ENCODE results near the gene SLAMF1. TPM values are rescaled to one million over a fixed set of nuclear protein-coding genes. Genes with fewer than 3 reads are reported as not detected.
"Not testable (repeated sequence)": the region's sequence is repeated elsewhere in the genome, so short reads cannot be mapped to it uniquely, and the experiment has no call there.

Gene SLAMF1
- polyA plus RNA-seq, 6 donors from 2014 or later = 18.9 to 36.6 (median 23.0) TPM

DNA sequence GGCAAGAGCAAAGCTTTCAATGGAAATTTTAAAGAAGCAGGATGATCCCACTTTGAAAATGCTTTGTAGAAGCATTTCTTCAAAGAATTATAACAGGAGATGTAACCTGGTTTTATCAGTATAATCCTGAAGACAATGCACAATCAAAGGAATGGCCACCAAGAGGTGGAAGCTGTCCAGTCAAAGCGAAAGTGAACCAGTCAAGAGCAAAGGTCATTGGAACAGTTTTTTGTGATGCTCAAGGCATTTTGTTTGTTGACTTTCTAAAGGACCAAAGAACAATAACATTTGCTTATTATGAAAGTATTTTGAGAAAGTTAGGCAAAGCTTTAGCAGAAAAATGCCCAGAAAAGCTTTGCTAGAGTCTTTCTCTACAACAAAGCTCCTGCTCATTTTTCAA is 62.1 kb downstream of the SLAMF1 start:
- peaks cover 0 to 5% (median 0%) of the 10 kb centered on the region in 7 donors for H3K9me3 Mint-ChIP-seq
- DNase-seq (no peak), ATAC-seq (ENCODE audit: low read depth in 2 of 2) (no peak)
- H3K36me3 Mint-ChIP-seq = no peaks in the 10 kb centered on the region
- H3K4me1 Mint-ChIP-seq = peaks cover 18 to 26% (median 20%) of the 10 kb centered on the region in 3 donors
- no peak overlapping the region for H3K27ac Mint-ChIP-seq
- no peaks in the 10 kb centered on the region for H3K27me3 Mint-ChIP-seq
- H3K4me3 Mint-ChIP-seq = no peak overlapping the region

GRCh38 chr1:160582976-160583375 is 63.9 kb downstream of the SLAMF1 start:
- not testable (repeated sequence) for ATAC-seq (ENCODE audit: low read depth in 2 of 2); H3K36me3 Mint-ChIP-seq; H3K27ac Mint-ChIP-seq; H3K27me3 Mint-ChIP-seq; H3K4me3 Mint-ChIP-seq; H3K9me3 Mint-ChIP-seq; DNase-seq
- peaks cover 27 to 36% (median 32%) of the 10 kb centered on the region in 3 donors for H3K4me1 Mint-ChIP-seq

DNA sequence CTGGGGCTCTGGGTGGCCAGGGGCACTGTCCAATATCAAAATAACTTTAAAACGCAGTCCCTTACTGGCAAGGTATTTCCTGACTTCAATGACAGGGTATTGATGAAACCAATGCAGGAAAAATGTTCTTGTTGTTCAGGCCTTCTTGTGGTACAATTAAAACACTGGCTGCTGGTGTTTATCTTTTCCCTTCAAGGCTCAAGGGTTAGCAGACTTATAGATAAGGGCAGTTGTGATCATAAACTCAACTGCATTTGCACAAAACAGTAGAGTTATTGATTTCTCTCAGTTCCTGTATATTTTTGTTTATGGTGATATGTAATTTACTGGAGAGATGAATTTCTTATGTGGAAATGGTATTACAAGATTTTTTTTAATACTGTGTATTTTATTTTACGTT is 64.9 kb downstream of the SLAMF1 start:
- ATAC-seq (ENCODE audit: low read depth in 2 of 2) = no peak
- H3K27ac Mint-ChIP-seq = peak overlapping the region in 1 of 6 donors; percentile 68
- peaks cover 35 to 44% (median 43%) of the 10 kb centered on the region in 3 donors for H3K4me1 Mint-ChIP-seq
- no peaks in the 10 kb centered on the region for H3K27me3 Mint-ChIP-seq
- H3K4me3 Mint-ChIP-seq = no peak overlapping the region
- H3K36me3 Mint-ChIP-seq = no peaks in the 10 kb centered on the region
- H3K9me3 Mint-ChIP-seq = peaks cover 0 to 5% (median 0%) of the 10 kb centered on the region in 7 donors
- no peak for DNase-seq

- DNase-seq (no peak), ATAC-seq (ENCODE audit: low read depth in 2 of 2) (no peak)
- peak overlapping the region; percentile 50 to 87 (median 70) for H3K27ac Mint-ChIP-seq
- H3K4me3 Mint-ChIP-seq = peak overlapping the region in 1 of 8 donors; percentile 60
- H3K4me1 Mint-ChIP-seq = peaks cover 45 to 59% (median 49%) of the 10 kb centered on the region in 3 donors
- H3K36me3 Mint-ChIP-seq = no peaks in the 10 kb centered on the region
- no peaks in the 10 kb centered on the region for H3K27me3 Mint-ChIP-seq
- H3K9me3 Mint-ChIP-seq = peaks cover 0 to 5% (median 0%) of the 10 kb centered on the region in 7 donors
Observed at GRCh38 chr1:160580221-160580812, 66.5 kb downstream of the SLAMF1 start.

GRCh38 chr1:160579216-160579701 is 67.6 kb downstream of the SLAMF1 start, which contains the start of gene CD84:
TSS of gene CD84 (minus strand) at chr1:160579496. CDS start at chr1:160579437, 59 bp downstream.
- H3K4me1 Mint-ChIP-seq = peaks cover 56 to 67% (median 59%) of the 10 kb centered on the region in 3 donors
- ATAC-seq (ENCODE audit: low read depth in 2 of 2) (peak; percentile 54 to 59), DNase-seq (peak; percentile 39)
- peak within 1 kb of the TSS; percentile 65 to 96 (median 93) for H3K27ac Mint-ChIP-seq
- H3K4me3 Mint-ChIP-seq = peak within 1 kb of the TSS; percentile 81 to 99 (median 94)
- peaks cover 0 to 5% (median 0%) of the 10 kb centered on the region in 7 donors for H3K9me3 Mint-ChIP-seq
- no peaks in the 10 kb centered on the region for H3K36me3 Mint-ChIP-seq
- H3K27me3 Mint-ChIP-seq = no peaks in the 10 kb centered on the region

DNA sequence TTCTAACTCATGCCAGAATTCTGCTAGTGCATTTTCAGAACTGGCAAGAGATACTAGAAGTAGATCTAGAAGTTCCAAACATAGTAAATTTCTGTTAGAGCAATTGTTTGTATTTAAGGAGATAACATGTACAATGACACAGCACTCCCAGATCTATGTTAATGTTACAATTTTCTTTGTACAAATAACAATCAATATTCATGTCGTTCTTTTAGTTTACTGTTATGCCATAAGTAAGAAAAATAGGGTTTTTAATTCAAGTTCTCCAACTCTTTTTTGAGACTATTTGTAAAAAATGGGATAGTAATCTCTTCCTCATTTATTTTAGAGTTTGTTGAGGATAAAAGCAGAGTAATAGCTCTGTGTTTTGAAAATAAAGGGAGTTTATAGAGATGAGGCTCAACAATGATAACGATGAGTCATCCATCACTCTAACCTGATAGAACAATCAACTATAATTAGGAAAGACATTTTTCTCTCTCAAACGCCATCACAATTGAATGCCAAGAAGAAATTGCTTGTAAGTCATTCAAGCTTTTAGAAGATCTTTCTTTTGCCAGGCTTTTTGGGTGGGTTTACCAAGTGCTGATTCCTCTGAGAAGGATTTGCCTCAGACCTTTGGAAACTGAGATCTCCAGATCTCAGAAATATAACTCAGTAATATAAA is 68.2 kb downstream of the SLAMF1 start:
- Mint-ChIP-seq H3K27ac (peak overlapping the region; percentile 65 to 96 (median 93)), H3K27me3 (no peaks in the 10 kb centered on the region), H3K4me3 (peak overlapping the region; percentile 81 to 99 (median 94)), H3K9me3 (peaks cover 0 to 5% (median 0%) of the 10 kb centered on the region in 7 donors), H3K4me1 (peaks cover 57 to 73% (median 63%) of the 10 kb centered on the region in 3 donors), H3K36me3 (no peaks in the 10 kb centered on the region)
- DNase-seq (no peak), ATAC-seq (ENCODE audit: low read depth in 2 of 2) (no peak)

DNA sequence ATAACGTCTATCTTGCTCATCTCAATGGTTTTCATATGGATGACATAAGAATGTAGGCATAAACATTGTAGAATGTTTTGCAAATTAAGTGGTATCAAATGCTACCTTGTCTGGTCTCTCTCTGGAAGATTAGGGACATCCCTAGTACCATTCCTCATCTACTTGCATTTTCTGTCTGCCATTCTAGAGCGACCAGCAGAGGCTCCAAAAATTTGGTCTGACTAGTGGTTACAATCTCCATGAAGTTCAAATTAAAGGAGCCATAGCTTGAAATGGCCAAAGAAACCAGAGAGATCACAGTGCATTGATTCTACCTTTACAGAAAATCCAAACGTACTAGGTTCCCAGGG is 68.7 kb downstream of the SLAMF1 start:
- DNase-seq (no peak), ATAC-seq (ENCODE audit: low read depth in 2 of 2) (no peak)
- Mint-ChIP-seq H3K27me3 (no peaks in the 10 kb centered on the region), H3K27ac (peak overlapping the region; percentile 17 to 96 (median 89)), H3K36me3 (no peaks in the 10 kb centered on the region), H3K4me1 (peaks cover 62 to 78% (median 68%) of the 10 kb centered on the region in 3 donors), H3K4me3 (peak overlapping the region; percentile 81 to 99 (median 94)), H3K9me3 (peaks cover 0 to 3% (median 0%) of the 10 kb centered on the region in 7 donors)

GRCh38 chr1:160577671-160578070 is 69.2 kb downstream of the SLAMF1 start:
- Mint-ChIP-seq H3K9me3 (no peaks in the 10 kb centered on the region), H3K27ac (peak overlapping the region; percentile 25 to 88 (median 82)), H3K36me3 (peaks cover 0 to 3% of the 10 kb centered on the region in 2 donors), H3K4me1 (peaks cover 62 to 83% (median 69%) of the 10 kb centered on the region in 3 donors), H3K27me3 (no peaks in the 10 kb centered on the region), H3K4me3 (peak overlapping the region; percentile 1 to 99 (median 88))
- DNase-seq = no peak
- no peak for ATAC-seq (ENCODE audit: low read depth in 2 of 2)

DNA sequence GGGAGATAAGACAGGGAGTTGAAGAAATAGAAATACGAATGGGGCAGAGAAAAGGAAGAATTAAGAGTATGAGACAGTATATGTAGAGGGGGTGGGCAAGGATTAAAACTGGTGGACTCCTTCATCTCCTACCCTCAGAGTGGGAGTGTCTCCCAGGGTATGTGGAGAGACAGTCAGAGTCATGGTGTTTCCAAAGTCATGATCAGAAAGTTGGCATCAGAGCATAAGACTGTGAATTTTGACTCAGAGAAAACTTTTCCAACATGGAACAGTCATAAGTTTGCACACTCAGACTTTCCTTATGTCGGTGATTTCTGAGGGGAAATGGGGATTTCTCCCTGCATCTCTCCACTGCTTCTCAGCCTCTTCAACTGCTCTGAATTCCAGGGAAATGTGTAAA is 70.0 kb downstream of the SLAMF1 start:
- peak overlapping the region in 7 of 8 donors; percentile 35 to 99 (median 81) for H3K4me3 Mint-ChIP-seq
- H3K36me3 Mint-ChIP-seq = peaks cover 5 to 11% of the 10 kb centered on the region in 2 donors
- peaks cover 69 to 91% (median 74%) of the 10 kb centered on the region in 3 donors for H3K4me1 Mint-ChIP-seq
- no peaks in the 10 kb centered on the region for H3K27me3 Mint-ChIP-seq
- peak overlapping the region; percentile 72 to 93 (median 88) for H3K27ac Mint-ChIP-seq
- ATAC-seq (ENCODE audit: low read depth in 2 of 2) (no peak), DNase-seq (no peak)
- no peaks in the 10 kb centered on the region for H3K9me3 Mint-ChIP-seq

GRCh38 chr1:160576390-160576789 is 70.5 kb downstream of the SLAMF1 start:
- DNase-seq = no peak
- ATAC-seq (ENCODE audit: low read depth in 2 of 2) = no peak

DNA sequence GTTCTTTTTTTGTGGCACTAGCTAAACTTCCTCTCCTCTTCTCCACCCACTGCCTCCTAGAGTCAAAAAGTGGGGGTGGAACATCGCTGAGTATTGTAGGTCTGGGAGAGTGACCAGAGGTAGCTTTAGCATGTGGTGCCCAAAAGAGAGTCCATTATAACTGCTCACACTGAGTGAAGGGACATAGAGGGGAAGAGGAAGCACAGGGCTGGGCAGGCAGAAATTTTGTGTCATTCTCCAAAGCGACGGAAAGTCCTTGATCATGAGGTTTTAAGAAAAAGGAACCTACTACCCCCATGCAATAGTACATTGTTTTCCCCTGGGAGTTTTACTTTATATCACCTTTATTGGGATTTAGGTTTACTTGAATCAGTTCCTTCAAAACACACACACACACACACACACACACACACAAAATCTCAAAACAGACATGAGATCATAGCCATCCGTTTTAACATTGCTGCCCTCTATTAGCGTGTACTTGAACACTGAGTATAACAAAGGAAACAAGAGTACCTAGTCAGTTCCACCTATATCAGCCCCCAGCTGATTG is 71.7 kb downstream of the SLAMF1 start:
- Mint-ChIP-seq H3K9me3 (peaks cover 0 to 3% (median 0%) of the 10 kb centered on the region in 7 donors), H3K27me3 (no peaks in the 10 kb centered on the region), H3K4me1 (peaks cover 69 to 94% (median 76%) of the 10 kb centered on the region in 3 donors), H3K27ac (peak overlapping the region; percentile 83 to 95 (median 93)), H3K36me3 (peaks cover 9 to 23% of the 10 kb centered on the region in 2 donors), H3K4me3 (peak overlapping the region; percentile 30 to 99 (median 70))
- ATAC-seq (ENCODE audit: low read depth in 2 of 2) (peak; percentile 83 to 86), DNase-seq (peak; percentile 58)

More at GRCh38 chr1:160576390-160576789, 70.5 kb downstream of the SLAMF1 start:
- Mint-ChIP-seq H3K36me3 (peaks cover 8 to 15% of the 10 kb centered on the region in 2 donors), H3K4me1 (peaks cover 71 to 94% (median 79%) of the 10 kb centered on the region in 3 donors), H3K4me3 (peak overlapping the region; percentile 22 to 99 (median 64)), H3K9me3 (peaks cover 0 to under 1% (median 0%) of the 10 kb centered on the region in 7 donors), H3K27me3 (no peaks in the 10 kb centered on the region), H3K27ac (peak overlapping the region; percentile 72 to 93 (median 88))

- Mint-ChIP-seq H3K27me3 (no peaks in the 10 kb centered on the region), H3K27ac (peak overlapping the region in 2 of 6 donors; percentile 3 to 23), H3K4me3 (no peak overlapping the region), H3K4me1 (peaks cover 65 to 91% (median 77%) of the 10 kb centered on the region in 3 donors), H3K36me3 (peaks cover 26 to 36% of the 10 kb centered on the region in 2 donors), H3K9me3 (peaks cover 0 to 7% (median 0%) of the 10 kb centered on the region in 7 donors)
- DNase-seq = no peak
- no peak for ATAC-seq (ENCODE audit: low read depth in 2 of 2)
Observed at GRCh38 chr1:160570840-160571239, 76.0 kb downstream of the SLAMF1 start.

- ATAC-seq (ENCODE audit: low read depth in 2 of 2) = no peak
- H3K27me3 Mint-ChIP-seq = no peaks in the 10 kb centered on the region
- peaks cover 63 to 87% (median 77%) of the 10 kb centered on the region in 3 donors for H3K4me1 Mint-ChIP-seq
- peak overlapping the region in 4 of 8 donors; percentile 1 to 23 (median 5) for H3K4me3 Mint-ChIP-seq
- DNase-seq = no peak
- H3K27ac Mint-ChIP-seq = peak overlapping the region in 3 of 6 donors; percentile 1 to 62 (median 49)
- peaks cover 0 to 7% (median 0%) of the 10 kb centered on the region in 7 donors for H3K9me3 Mint-ChIP-seq
- H3K36me3 Mint-ChIP-seq = peaks cover 35 to 46% of the 10 kb centered on the region in 2 donors
Observed at GRCh38 chr1:160569806-160570205, 77.0 kb downstream of the SLAMF1 start.
